HepG2 (cell line): ENCODE data around the gene SS18L1. TPM values are rescaled to one million over a fixed set of nuclear protein-coding genes. Genes with fewer than 3 reads are reported as not detected.

ENCODE experiments used
- ATAC-seq: fragments of 200-7000 bp; cut with Tn5 transposase; 3 replicates; pipeline ENCODE4 v1.9.1; 2020; ENCODE audit warnings: mild to moderate bottlenecking, moderate library complexity
- BruUV-seq: library from RNA; stranded (reverse); fragments of 400-500 nt; replicated peaks from 2 replicates; lab custom pipeline; 2021; lab: Mats Ljungman, UMichigan
- CTCF ChIA-PET: fragments of 300-600 bp; formaldehyde crosslinking; extraction: SDS; loops from one replicate; lab custom pipeline; 2021; ENCODE audit warnings: low total read pairs, inconsistent platforms, low intra/inter-chr PET ratio; lab: Yijun Ruan, JAX
- POLR2A ChIA-PET: fragments of 350-600 bp; sonication (Branson Sonifier 250); formaldehyde crosslinking; loops from one replicate; lab custom pipeline; 2020; ENCODE audit warnings: antibody characterized with exemption, inconsistent platforms; lab: Yijun Ruan, JAX
- DNase-seq: peaks from one replicate; pipeline ENCODE4 v3.0.0-alpha.2; 2015; ENCODE audit warnings: low spot score
- FAIRE-seq: peaks from 3 replicates; lab custom pipeline; 2011; peaks lifted over from hg19 to GRCh38; lab: Jason Lieb, UNC
- H2AFZ ChIP-seq: one replicate; pipeline ENCODE4 v1.6.1; 2011; ENCODE audit warnings: low read length, inconsistent platforms
- H3K27ac ChIP-seq: fragments of 300-600 bp; 3 replicates; pipeline ENCODE4 v1.8.0; 2011; ENCODE audit warnings: mixed run types, mild to moderate bottlenecking, mixed read lengths, low read length, inconsistent platforms; ENCODE audit not compliant: insufficient read depth; ENCODE audit errors: extremely low read length
- H3K27me3 ChIP-seq, 2 experiments: fragments of 200-600 bp in 1 of 2; 2 replicates in 1 of 2; 3 replicates in 1 of 2; pipeline versions ENCODE4 v1.6.0 to v1.8.0; 2011; ENCODE audit warnings: low read length in 2 of 2, mild to moderate bottlenecking in 2 of 2, moderate library complexity in 2 of 2, inconsistent platforms in 1 of 2; ENCODE audit not compliant: insufficient read depth in 2 of 2, control insufficient read depth in 1 of 2
- H3K36me3 ChIP-seq, 2 experiments: fragments of 200-600 bp in 1 of 2; replicated peaks in 1 of 2; 2 replicates in 1 of 2; 3 replicates in 1 of 2; pipeline versions ENCODE4 v1.5.1 to v1.8.0; 2011; ENCODE audit warnings: low read length in 2 of 2, inconsistent platforms in 1 of 2; ENCODE audit not compliant: insufficient read depth in 2 of 2, control insufficient read depth in 1 of 2
- H3K4me1 ChIP-seq: 2 replicates; pipeline ENCODE4 v1.5.1; 2012; ENCODE audit warnings: low read length, inconsistent platforms; ENCODE audit not compliant: insufficient read depth
- H3K4me2 ChIP-seq: 2 replicates; pipeline ENCODE4 v1.6.0; 2011; ENCODE audit warnings: low read depth, low read length, inconsistent platforms
- H3K4me3 ChIP-seq, 3 experiments: fragments of 200-600 bp in 1 of 3; sonication (generic), shearing (Covaris generic) in 1 of 3; replicated peaks in 1 of 3; 2 replicates each; pipeline ENCODE4 v1.5.1; 2011 to 2016; ENCODE audit warnings: low read length in 3 of 3, inconsistent platforms in 2 of 3, low read depth in 2 of 3, mild to moderate bottlenecking in 2 of 3, control low read depth in 1 of 3, mixed read lengths in 1 of 3; ENCODE audit not compliant: insufficient read depth in 1 of 3
- H3K79me2 ChIP-seq: one replicate; pipeline ENCODE4 v1.6.1; 2011; ENCODE audit warnings: low read length, inconsistent platforms; ENCODE audit not compliant: insufficient read depth
- H3K9ac ChIP-seq: 2 replicates; pipeline ENCODE4 v1.6.0; 2011; ENCODE audit warnings: mild to moderate bottlenecking, low read depth, low read length, inconsistent platforms; ENCODE audit not compliant: insufficient read depth
- H3K9me3 ChIP-seq: 2 replicates; pipeline ENCODE4 v1.5.1; 2012; ENCODE audit warnings: mild to moderate bottlenecking, low read length
- H4K20me1 ChIP-seq: 2 replicates; pipeline ENCODE4 v1.6.0; 2011; ENCODE audit warnings: inconsistent platforms, mild to moderate bottlenecking, low read length, moderate library complexity; ENCODE audit not compliant: insufficient read depth
- ARNT ChIP-seq: fragments of 450-650 bp; IDR thresholded peaks from 2 replicates; pipeline ENCODE4 v1.6.1; 2017
- DPF2 ChIP-seq: sonication (generic); formaldehyde crosslinking; IDR thresholded peaks from 2 replicates; pipeline ENCODE4 v1.4.0; 2020; ENCODE audit warnings: mild to moderate bottlenecking, low read depth, missing genetic modification reagents, borderline replicate concordance
- GABPB1 ChIP-seq: IDR thresholded peaks from 2 replicates; pipeline ENCODE4 v1.6.1; 2016; ENCODE audit warnings: mild to moderate bottlenecking, missing genetic modification reagents, moderate library complexity, missing compliant biosample characterization
- HES4 ChIP-seq: sonication (generic); formaldehyde crosslinking; IDR thresholded peaks from 2 replicates; pipeline ENCODE4 v1.9.0; 2021; ENCODE audit warnings: mild to moderate bottlenecking, missing genetic modification reagents, borderline replicate concordance
- KLF13 ChIP-seq: sonication (generic); formaldehyde crosslinking; IDR thresholded peaks from 2 replicates; pipeline ENCODE4 v1.4.0; 2020; ENCODE audit warnings: mild to moderate bottlenecking, missing genetic modification reagents
- KLF15 ChIP-seq: sonication (generic); formaldehyde crosslinking; IDR thresholded peaks from 2 replicates; pipeline ENCODE4 v1.8.1; 2023; ENCODE audit warnings: borderline replicate concordance, mild to moderate bottlenecking, inconsistent platforms, missing genetic modification reagents, mixed read lengths
- NR3C1 ChIP-seq: sonication (generic); formaldehyde crosslinking; IDR thresholded peaks from 2 replicates; pipeline ENCODE4 v1.4.0; 2020; ENCODE audit warnings: missing genetic modification reagents
- PATZ1 ChIP-seq: sonication (generic); formaldehyde crosslinking; IDR thresholded peaks from 2 replicates; pipeline ENCODE4 v1.4.0; 2020; ENCODE audit warnings: missing genetic modification reagents
- PCBP1 ChIP-seq: fragments of 200-400 bp; formaldehyde crosslinking; IDR thresholded peaks from 2 replicates; pipeline ENCODE4 v1.6.1; 2017; ENCODE audit warnings: mild to moderate bottlenecking, low read depth, low read length, borderline replicate concordance
- TOPORS ChIP-seq: sonication (generic); formaldehyde crosslinking; IDR thresholded peaks from 2 replicates; pipeline ENCODE4 v1.8.0; 2023; ENCODE audit warnings: mild to moderate bottlenecking, missing genetic modification reagents
- ZIK1 ChIP-seq: sonication (generic); formaldehyde crosslinking; IDR thresholded peaks from 2 replicates; pipeline ENCODE4 v1.5.0; 2020; ENCODE audit warnings: mild to moderate bottlenecking, low read depth, missing genetic modification reagents, borderline replicate concordance
- ZMYM2 ChIP-seq: sonication (generic); formaldehyde crosslinking; IDR thresholded peaks from 2 replicates; pipeline ENCODE4 v1.8.0; 2022; ENCODE audit warnings: mild to moderate bottlenecking, missing genetic modification reagents
- ZNF292 ChIP-seq: sonication (generic); formaldehyde crosslinking; IDR thresholded peaks from 2 replicates; pipeline ENCODE4 v1.8.1; 2022; ENCODE audit warnings: mild to moderate bottlenecking, low read depth, missing genetic modification reagents, borderline replicate concordance
- ZNF430 ChIP-seq: sonication (generic); formaldehyde crosslinking; IDR thresholded peaks from 2 replicates; pipeline ENCODE4 v1.9.0; 2021; ENCODE audit warnings: mild to moderate bottlenecking, missing genetic modification reagents
- WGBS: methylation state at CpG from one replicate; pipeline ENCODE4 v1.1.6; 2017; ENCODE audit warnings: low lambda C conversion rate; 5-methylcytosine and 5-hydroxymethylcytosine counted together
- in situ Hi-C: cut with HindIII; loops from 2 replicates; pipeline ENCODE4 v1.10.0; 2017; ENCODE audit warnings: low pct_unique_long_range_greater_than_20kb; ENCODE audit not compliant: extremely low pct_ligation_motif_present
- intact Hi-C: fragments of 100-400 bp; cut with micrococcal nuclease; formaldehyde crosslinking; loops from one replicate; pipeline ENCODE4 v1.10.0; 2022; ENCODE audit not compliant: unreplicated experiment
- polyA plus RNA-seq, 8 experiments: library from polyadenylated mRNA; depleted of rRNA in 3 of 8; stranded (reverse) in 7 of 8; unstranded in 1 of 8; fragments of >200 nt; fragmentation: Illumina TruSeq in 4 of 8; extraction: Trizol in 4 of 8; gene quantifications; 2 replicates each; pipeline versions ENCODE4 v1.2.1 to v1.2.3, GENCODE V29; 2011 to 2016; ENCODE audit warnings: low read depth in 4 of 8, missing spikeins in 1 of 8, mixed read lengths in 1 of 8; ENCODE audit not compliant: insufficient read depth in 1 of 8
- total RNA-seq, 5 experiments: library from RNA; depleted of rRNA; stranded (reverse); fragments of >200 nt; fragmentation: Illumina TruSeq; extraction: Trizol; gene quantifications; 2 replicates each; pipeline ENCODE4 v1.2.3, GENCODE V29; 2016; ENCODE audit warnings: low read depth in 1 of 5

Gene SS18L1
- total and polyA plus RNA-seq, 2 of the 13 experiments (the other 11 are each of a cell fraction or from before 2014, with no cell fraction given), result 17.8 to 27.6 TPM

GRCh38 chr20:62160253-62160652 lies 16.7 kb downstream of the SS18L1 start:
- Histone ChIP-seq H3K4me2 (no peak overlapping the region), H3K27ac (no peak overlapping the region), H3K4me1 (peaks cover 23% of the 10 kb centered on the region), H3K4me3 (no peak overlapping the region), H3K36me3 (peaks cover 51 to 75% of the 10 kb centered on the region in 2 experiments), H4K20me1 (peaks cover 17% of the 10 kb centered on the region), H3K9me3 (no peaks in the 10 kb centered on the region), H2AFZ (no peak overlapping the region), H3K27me3 (no peaks in the 10 kb centered on the region), H3K9ac (no peak overlapping the region), H3K79me2 (peaks cover 47% of the 10 kb centered on the region)
- DNase-seq (no peak), FAIRE-seq (no peak), ATAC-seq (no peak)
- intact Hi-C loops (no loop called here), in situ Hi-C loops (no loop called here)
- WGBS, result 96% methylated on average over 9 of the region's 9 CpGs
- CTCF ChIA-PET, result no interaction called here
- POLR2A ChIA-PET, result no interaction called here
- no TSS peak for BruUV-seq
- TF ChIP-seq DPF2 (no peak), KLF13 (CRISPR knock-in tag) (no peak), PCBP1 (peak; percentile 52; the same call in 1 of the 2 replicates)

GRCh38 chr20:62160876-62161275 lies 17.3 kb downstream of the SS18L1 start:
- H3K27me3 ChIP-seq, result no peaks in the 10 kb centered on the region
- peaks cover 12% of the 10 kb centered on the region for H4K20me1 ChIP-seq
- in situ Hi-C loops (no loop called here), intact Hi-C loops (no loop called here)
- CTCF ChIA-PET, result no interaction called here
- H3K9ac ChIP-seq, result no peak overlapping the region
- H3K9me3 ChIP-seq, result no peaks in the 10 kb centered on the region
- H3K27ac ChIP-seq, result no peak overlapping the region
- DNase-seq, result no peak
- H3K4me1 ChIP-seq, result peaks cover 17% of the 10 kb centered on the region
- TF ChIP-seq ZNF292 (CRISPR knock-in tag), result no peak
- no peak for TF ChIP-seq ARNT
- no peak for TF ChIP-seq NR3C1 (CRISPR knock-in tag)
- TF ChIP-seq ZMYM2, result no peak
- TF ChIP-seq ZNF430 (CRISPR knock-in tag), result no peak
- TF ChIP-seq ZIK1 (CRISPR knock-in tag), result no peak
- TF ChIP-seq PATZ1 (CRISPR knock-in tag), result no peak
- TF ChIP-seq HES4 (CRISPR knock-in tag), result no peak
- TF ChIP-seq KLF15 (CRISPR knock-in tag), result no peak
- no peak for TF ChIP-seq TOPORS (CRISPR knock-in tag)
- no peak for TF ChIP-seq GABPB1 (CRISPR knock-in tag)
- TF ChIP-seq, all 625 proteins: peak for 0
- ATAC-seq, result no peak
- 97% methylated on average over 17 of the region's 17 CpGs for WGBS
- no peak overlapping the region for H2AFZ ChIP-seq
- no TSS peak for BruUV-seq
- H3K4me3 ChIP-seq, result no peak overlapping the region
- FAIRE-seq, result no peak
- H3K4me2 ChIP-seq, result no peak overlapping the region
- peaks cover 40% of the 10 kb centered on the region for H3K79me2 ChIP-seq
- H3K36me3 ChIP-seq, result peaks cover 56 to 81% of the 10 kb centered on the region in 2 experiments
- POLR2A ChIA-PET, result no interaction called here
